Activated naive CD4-positive, alpha-beta T cell treated with anti-CD3 and anti-CD28 coated beads, Interleukin-2, amount 50 U/mL, for 24 hours (primary cell): ENCODE data around the gene PAFAH1B2.
"Not testable (repeated sequence)": the region's sequence is repeated elsewhere in the genome, so short reads cannot be mapped to it uniquely, and the experiment has no call there.

ENCODE experiments used
- H3K27ac Mint-ChIP-seq: one replicate; pipeline ENCODE4 v1.8.0; 2021; ENCODE audit warnings: mild to moderate bottlenecking, mixed read lengths
- H3K27me3 Mint-ChIP-seq: one replicate; pipeline ENCODE4 v1.8.0; 2021; ENCODE audit warnings: mixed read lengths
- H3K36me3 Mint-ChIP-seq: one replicate; pipeline ENCODE4 v1.8.0; 2021; ENCODE audit warnings: mixed read lengths
- H3K4me1 Mint-ChIP-seq: one replicate; pipeline ENCODE4 v1.8.0; 2021; ENCODE audit warnings: mixed read lengths
- H3K4me3 Mint-ChIP-seq: one replicate; pipeline ENCODE4 v1.8.0; 2021; ENCODE audit warnings: mild to moderate bottlenecking, mixed read lengths
- H3K9me3 Mint-ChIP-seq: one replicate; pipeline ENCODE4 v1.8.0; 2021; ENCODE audit warnings: mixed read lengths

PAFAH1B2 gene, protein sequence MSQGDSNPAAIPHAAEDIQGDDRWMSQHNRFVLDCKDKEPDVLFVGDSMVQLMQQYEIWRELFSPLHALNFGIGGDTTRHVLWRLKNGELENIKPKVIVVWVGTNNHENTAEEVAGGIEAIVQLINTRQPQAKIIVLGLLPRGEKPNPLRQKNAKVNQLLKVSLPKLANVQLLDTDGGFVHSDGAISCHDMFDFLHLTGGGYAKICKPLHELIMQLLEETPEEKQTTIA

DNA sequence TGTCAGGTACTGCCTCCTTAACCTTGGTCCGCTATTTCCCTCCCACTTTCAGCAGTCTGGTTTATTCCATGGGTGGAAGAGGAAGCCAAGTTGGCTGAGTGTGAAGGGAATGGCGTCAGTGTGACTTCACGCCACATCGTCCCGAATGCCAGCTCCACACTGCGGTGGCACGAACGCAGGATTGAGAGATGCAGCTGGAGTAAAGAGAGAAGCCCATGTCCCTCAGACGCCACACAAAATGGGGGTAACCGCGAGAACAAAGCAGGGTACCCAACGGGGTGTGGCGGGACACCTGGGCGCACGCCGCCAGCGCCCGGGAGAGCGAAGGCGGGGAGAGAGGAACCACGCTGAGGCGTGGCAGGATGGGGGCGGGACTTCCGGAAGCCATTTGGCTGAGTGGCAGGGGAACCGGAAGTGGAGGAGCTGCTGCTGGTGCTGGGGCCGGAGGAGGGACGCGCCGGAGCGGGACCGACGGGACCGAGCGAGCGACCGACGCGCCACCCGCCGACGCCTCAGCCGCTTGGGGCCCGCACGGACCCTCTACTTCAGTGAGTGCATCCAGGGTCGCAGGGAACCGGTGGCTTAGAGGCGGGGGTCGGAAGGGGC lies at the start of gene PAFAH1B2:
PAFAH1B2 (plus strand) TSS at position 417 of the 606 bp plus-strand sequence. CDS start 8,161 bp downstream, outside the sequence.
- H3K27ac Mint-ChIP-seq: peak within 1 kb of the TSS; percentile 94
- H3K4me1 Mint-ChIP-seq: peaks cover 41% of the 10 kb centered on the region
- peaks cover 2% of the 10 kb centered on the region for H3K36me3 Mint-ChIP-seq
- no peaks in the 10 kb centered on the region for H3K9me3 Mint-ChIP-seq
- peak within 1 kb of the TSS; percentile 100 for H3K4me3 Mint-ChIP-seq
- no peaks in the 10 kb centered on the region for H3K27me3 Mint-ChIP-seq

DNA sequence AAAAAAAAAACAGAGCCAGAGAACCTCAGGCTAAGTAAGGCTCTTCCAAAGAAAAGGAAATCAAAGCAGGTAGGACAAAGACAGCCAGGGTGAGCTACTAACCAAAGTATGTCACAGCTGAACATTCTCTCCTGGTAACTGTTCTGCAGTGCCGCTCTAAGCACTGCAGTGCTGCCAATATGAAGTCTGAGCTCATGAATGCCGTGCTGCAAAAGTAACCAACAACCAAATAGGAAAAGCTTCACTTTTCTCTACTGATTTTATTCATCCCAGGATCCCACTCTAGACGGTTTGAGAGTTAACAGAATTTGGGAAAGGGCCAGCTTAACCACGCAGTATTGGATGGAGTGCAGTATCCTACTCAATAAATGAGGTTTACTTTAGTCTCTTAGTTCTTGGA lies 49.3 kb upstream of the PAFAH1B2 start:
- H3K27ac Mint-ChIP-seq: no peak overlapping the region
- no peaks in the 10 kb centered on the region for H3K27me3 Mint-ChIP-seq
- H3K4me1 Mint-ChIP-seq: peaks cover 81% of the 10 kb centered on the region
- H3K36me3 Mint-ChIP-seq: peaks cover 11% of the 10 kb centered on the region
- peaks cover 7% of the 10 kb centered on the region for H3K9me3 Mint-ChIP-seq
- H3K4me3 Mint-ChIP-seq: peak overlapping the region; percentile 98

DNA sequence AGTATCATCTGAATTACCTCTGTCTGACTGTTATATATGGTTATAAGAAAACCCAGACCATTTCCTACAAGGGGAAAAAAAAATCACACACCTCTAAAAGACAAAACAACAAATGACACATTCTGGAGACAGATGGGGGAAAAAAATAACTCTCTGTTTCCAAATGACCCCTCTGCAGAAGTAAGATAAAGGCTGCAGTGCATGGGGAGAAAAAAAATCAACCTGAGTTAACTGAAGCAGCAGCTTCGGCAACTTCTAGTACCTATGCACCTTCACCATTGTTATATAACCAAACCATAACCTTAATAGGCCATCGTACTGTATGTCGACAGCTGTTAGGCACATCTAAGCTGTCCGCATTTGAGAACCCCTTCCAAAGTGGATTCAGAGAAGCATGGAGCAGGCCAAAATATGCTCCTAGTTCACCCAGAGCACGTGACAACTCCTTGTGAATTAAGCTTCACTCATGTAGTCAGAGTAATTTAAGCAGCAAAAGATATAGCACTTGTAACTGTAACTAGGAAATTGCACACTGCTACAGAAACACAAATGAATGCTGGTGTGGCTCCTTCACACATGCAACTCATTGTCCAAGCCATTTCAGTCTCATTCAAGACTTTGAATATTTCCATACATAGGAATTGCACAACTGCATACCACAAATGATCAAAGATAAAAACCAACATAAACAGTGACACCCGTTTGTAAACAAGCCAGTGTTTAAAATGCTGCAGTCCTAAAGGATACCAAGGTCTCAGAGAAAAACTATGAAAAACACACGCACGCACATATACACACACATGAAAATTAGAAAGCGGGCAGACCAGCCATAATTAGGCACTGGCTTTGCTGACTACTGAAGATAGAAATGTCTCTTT lies 48.6 kb upstream of the PAFAH1B2 start:
- Mint-ChIP-seq H3K27ac (peak overlapping the region; percentile 96), H3K4me3 (peak overlapping the region; percentile 98), H3K4me1 (peaks cover 74% of the 10 kb centered on the region), H3K27me3 (no peaks in the 10 kb centered on the region), H3K36me3 (peaks cover 10% of the 10 kb centered on the region), H3K9me3 (peaks cover 7% of the 10 kb centered on the region)

DNA sequence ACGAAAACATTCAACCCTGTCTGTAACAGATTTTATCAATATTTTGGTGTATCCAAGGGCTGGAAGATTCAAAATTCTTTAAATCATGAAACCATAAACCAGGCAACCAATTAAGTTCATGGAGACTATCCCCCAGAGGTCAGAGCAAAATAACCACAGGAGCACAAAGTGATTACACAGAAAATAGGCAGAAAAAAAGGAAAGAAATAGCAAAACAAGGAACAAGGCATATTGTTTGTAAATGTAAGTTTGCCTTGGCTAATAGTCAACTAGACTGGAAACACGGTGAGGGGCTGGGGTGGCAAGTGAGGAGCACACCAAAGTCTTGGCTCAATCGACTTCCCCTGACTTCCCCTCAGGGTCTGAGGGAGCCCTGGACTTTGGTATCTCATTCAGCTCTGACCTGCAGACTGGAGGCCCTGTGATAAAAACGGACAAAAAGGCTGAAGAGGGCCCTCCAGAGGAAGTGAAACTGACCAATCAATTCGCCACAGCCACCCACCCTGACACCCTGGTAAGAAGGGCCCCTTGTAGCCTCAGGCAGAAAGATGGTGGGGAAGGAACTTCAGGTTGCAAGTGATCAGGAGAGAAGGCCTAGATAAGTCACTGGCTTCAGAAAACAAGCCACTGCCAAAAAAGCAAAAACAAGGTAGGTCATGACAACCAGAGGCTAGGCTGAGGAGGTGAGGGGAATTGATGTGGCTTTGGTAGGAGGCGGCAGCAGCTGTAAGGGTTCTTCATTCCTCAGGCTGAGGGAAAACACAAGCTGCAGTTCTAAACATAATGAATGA lies 47.7 kb upstream of the PAFAH1B2 start:
- Mint-ChIP-seq H3K4me3 (peak overlapping the region; percentile 98), H3K9me3 (peaks cover 7% of the 10 kb centered on the region), H3K36me3 (peaks cover 10% of the 10 kb centered on the region), H3K4me1 (peaks cover 69% of the 10 kb centered on the region), H3K27me3 (no peaks in the 10 kb centered on the region), H3K27ac (peak overlapping the region; percentile 96)

DNA sequence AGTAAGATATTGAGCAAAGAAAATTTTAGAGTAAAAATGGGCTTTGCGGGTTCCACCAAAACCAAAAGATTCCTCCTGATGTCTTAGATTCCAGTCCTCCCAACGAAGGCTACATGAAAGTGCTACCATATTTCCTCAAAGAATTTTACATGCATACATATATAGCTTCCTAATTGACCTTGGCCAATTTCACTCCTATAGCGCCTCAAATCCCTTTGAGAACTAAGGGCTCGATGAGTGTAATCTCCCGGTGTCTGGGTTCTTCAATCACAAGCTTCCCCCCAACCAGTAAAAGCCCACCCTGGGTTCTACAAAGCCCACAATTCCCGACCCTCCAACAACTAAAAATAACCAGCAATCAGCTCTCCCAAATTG lies 47.1 kb upstream of the PAFAH1B2 start:
- peaks cover 66% of the 10 kb centered on the region for H3K4me1 Mint-ChIP-seq
- H3K36me3 Mint-ChIP-seq: peaks cover 9% of the 10 kb centered on the region
- peak overlapping the region; percentile 98 for H3K4me3 Mint-ChIP-seq
- no peaks in the 10 kb centered on the region for H3K27me3 Mint-ChIP-seq
- H3K27ac Mint-ChIP-seq: peak overlapping the region; percentile 96
- peaks cover 4% of the 10 kb centered on the region for H3K9me3 Mint-ChIP-seq

DNA sequence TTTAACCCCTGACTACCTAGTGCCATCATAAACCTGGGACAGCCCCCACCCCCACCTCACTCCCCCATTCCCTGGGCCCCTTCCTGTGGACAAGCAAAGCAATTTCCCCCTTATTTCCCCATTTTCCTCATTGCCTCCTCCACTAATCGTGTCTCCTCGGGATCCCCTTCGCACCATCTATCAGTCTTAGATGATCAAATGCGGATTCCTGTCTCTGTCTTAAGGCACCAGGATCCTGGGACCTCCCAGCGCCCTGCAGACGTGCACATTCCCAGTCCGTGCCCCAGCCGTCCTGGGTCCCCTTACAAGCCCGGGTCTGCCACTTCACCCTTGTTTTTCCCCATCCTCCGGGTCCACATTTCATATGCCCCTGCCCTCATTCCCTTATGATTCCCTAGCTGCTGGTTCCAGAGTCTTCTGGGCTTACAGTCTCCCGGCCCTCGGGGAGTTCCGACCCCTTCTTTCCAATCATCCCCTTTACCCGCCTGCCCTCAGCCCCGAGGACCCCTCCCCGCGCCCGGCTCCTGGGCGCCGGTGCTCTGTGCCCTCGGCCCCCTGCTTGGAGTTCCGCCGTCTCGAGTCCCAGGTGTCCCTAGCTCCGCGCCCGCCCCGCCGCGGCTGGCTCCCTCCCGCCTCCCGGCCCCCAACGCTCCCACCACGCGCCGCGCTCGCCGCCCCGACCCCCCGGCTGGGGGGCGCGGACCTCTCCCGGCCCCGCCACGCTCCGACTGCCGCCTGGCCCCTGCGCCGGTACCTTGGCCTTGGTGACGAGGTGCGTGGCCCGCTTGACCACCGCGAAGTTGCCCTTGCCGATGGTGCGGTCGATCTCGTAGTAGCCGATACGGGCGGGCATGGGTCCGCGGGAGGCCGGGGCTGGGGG lies 46.5 kb upstream of the PAFAH1B2 start:
- H3K9me3 Mint-ChIP-seq: no peaks in the 10 kb centered on the region
- peaks cover 3% of the 10 kb centered on the region for H3K36me3 Mint-ChIP-seq
- no peaks in the 10 kb centered on the region for H3K27me3 Mint-ChIP-seq
- H3K4me1 Mint-ChIP-seq: peaks cover 60% of the 10 kb centered on the region
- peak overlapping the region; percentile 96 for H3K27ac Mint-ChIP-seq
- peak overlapping the region; percentile 98 for H3K4me3 Mint-ChIP-seq

DNA sequence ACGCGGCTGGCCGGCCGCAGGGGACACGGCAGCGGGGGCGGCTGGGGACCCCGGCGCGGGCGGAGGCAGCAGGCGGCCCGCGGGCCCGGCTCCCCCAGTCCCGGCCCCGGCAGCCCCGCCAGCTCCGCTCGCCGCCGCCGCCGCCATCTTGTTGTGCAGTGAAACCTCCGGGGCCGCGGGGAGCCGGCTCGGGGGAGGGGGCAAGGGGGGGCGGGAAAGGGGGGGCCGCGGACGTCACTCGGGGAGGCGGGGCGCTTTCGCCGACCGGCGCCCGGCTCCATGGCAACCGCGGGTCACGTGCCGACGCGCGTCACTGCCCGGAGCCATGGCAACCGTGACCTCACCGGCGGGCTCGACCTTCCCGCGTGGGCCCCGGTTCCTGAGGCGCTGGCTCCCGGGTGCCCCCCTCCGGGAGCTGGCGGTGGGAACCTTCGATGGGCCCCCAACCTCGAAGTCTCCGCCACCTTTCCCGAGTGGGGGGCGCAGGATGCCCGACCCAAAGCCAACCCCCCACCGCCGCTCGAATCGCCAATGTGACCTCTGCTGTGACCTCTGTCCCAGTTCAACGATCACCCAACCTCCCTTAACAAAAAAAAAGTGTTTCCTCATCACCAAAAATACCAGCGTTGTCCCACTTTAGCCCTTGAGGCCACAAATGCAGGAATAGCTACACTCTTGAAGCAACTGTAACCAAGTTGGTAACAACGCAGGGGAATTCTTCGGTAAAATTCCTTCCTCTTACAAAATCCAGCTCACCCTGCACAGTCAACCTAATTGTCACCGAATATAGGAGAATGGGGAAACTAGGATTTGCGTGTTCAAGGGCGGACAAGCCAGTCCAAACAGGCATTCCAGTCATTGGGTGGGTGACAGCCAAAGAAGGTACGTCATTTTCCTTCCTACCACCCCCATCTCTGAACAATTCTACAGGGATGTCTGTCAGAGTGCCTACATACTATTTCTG lies 45.5 kb upstream of the PAFAH1B2 start, which contains the start of gene SIK3:
SIK3 (minus strand) TSS at position 160 of the 964 bp plus-strand sequence; CDS start at position 147, 13 bp downstream.
- Mint-ChIP-seq H3K9me3 (no peaks in the 10 kb centered on the region), H3K4me3 (peak within 1 kb of the TSS; percentile 98), H3K27ac (peak within 1 kb of the TSS; percentile 100), H3K27me3 (no peaks in the 10 kb centered on the region), H3K36me3 (no peaks in the 10 kb centered on the region), H3K4me1 (peaks cover 51% of the 10 kb centered on the region)

DNA sequence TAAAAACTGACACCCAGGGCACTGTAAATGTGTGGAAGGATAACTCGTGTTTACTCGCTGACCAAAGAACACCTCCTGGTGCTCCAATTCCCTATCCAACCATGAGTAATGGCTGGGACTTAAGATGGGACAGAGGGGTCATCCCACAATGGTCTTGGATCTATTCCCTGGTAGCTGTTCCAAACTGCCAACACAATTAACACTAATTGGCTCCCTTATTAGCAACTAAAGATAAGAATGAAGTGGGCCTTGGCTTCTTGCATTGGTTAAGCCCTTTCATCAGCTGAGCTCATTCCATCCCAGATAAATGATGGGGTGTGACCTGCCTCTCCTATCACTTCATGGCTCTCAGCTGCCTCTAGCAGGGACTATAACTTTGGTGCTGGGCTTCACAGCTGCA lies 44.4 kb upstream of the PAFAH1B2 start:
- Mint-ChIP-seq H3K36me3 (no peaks in the 10 kb centered on the region), H3K9me3 (no peaks in the 10 kb centered on the region), H3K27me3 (no peaks in the 10 kb centered on the region), H3K4me1 (peaks cover 40% of the 10 kb centered on the region), H3K27ac (peak overlapping the region; percentile 86), H3K4me3 (peak overlapping the region; percentile 95)

DNA sequence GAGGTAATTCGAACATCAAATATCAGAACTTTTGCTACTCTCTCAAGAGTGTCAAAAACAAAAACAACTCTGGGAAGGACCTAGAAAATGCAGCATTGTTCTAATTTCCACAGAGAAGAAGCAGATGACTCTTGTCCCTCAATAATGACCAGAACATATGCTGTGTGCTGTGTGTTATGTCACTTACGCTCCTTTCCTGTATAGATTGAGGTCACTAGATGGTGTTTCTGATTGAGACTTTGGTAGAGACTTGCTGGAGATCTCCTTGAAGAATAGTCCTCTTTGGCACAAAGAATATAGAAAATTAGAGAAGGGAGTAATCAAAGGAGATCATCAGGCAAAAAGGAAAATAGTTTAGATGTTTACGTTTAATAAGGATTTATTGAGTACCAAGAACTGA lies 43.5 kb upstream of the PAFAH1B2 start:
- Mint-ChIP-seq H3K27me3 (no peaks in the 10 kb centered on the region), H3K9me3 (no peaks in the 10 kb centered on the region), H3K27ac (no peak overlapping the region), H3K36me3 (no peaks in the 10 kb centered on the region), H3K4me1 (peaks cover 32% of the 10 kb centered on the region), H3K4me3 (peak overlapping the region; percentile 58)

DNA sequence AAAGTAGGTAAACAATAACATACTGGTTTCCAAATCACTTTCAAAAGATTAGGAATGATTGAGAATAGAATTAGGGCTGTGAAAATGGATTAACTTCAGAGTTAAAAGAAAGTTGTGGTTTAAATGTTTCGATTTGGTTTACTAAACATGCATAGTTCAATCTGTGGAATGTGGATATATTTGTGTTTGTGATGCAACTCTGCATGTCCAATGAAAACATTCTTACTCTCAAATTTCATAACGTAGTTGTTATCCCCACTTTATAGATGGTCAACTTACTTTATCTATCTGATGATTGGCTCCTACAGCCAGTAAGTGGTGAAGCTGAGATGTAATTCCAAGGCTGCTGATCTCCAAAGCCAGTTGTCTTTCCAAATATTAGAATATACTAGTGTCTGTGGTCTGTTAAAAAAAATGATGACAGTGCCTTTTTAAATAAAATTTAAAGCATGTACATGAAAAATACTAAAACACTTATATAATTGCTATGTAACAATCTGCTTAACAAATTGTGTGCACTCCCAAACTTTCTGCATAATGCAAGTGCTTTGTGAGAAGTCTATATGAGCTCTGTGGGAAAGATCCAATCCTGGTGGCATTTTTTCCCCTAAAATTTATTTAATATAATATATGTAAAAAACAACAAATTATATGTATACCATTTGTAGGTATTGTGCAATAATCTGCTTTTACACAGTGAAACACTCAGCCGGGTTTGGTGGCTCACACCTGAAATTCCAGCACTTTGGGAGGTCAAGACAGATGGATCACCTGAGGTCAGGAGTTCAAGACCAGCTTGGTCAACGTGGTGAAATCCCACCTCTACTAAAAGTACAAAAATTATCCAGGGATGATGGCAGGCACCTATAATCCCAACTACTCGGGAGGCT lies 36.1 kb upstream of the PAFAH1B2 start:
- Mint-ChIP-seq H3K4me3 (no peak overlapping the region), H3K27me3 (no peaks in the 10 kb centered on the region), H3K9me3 (no peaks in the 10 kb centered on the region), H3K36me3 (no peaks in the 10 kb centered on the region), H3K27ac (no peak overlapping the region), H3K4me1 (no peaks in the 10 kb centered on the region)

DNA sequence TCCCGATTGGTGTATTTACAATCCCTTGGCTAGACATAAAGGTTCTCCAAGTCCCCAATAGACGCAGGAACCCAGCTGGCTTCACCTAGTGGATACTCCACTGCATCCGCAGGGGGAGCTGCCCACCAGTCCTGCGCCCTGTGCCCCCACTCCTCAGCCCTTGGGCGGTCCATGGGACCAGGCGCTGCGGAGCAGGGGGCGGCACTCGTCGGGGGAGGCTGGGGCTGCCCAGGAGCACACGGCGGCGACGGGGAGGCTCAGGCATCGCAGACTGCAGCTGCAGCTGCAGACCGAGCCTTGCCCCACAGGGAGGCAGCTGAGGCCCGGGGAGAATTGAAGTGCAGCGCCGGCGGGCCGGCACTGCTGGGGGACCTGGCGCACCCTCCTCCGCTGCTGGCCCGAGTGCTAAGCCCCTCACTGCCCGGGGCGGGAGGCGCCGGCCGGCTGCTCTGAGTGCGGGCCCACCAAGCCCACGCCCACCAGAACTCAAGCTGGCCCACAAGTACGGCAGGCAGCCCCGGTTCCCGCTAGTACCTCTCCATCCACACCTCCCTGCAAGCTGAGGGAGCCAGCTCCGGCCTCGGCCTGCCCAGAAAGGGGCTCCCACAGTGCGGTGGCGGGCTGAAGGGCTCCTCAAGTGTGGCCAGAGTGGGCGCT lies 33.7 kb upstream of the PAFAH1B2 start:
- no peaks in the 10 kb centered on the region for H3K27me3 Mint-ChIP-seq
- no peaks in the 10 kb centered on the region for H3K4me1 Mint-ChIP-seq
- H3K4me3 Mint-ChIP-seq: no peak overlapping the region
- no peaks in the 10 kb centered on the region for H3K9me3 Mint-ChIP-seq
- H3K27ac Mint-ChIP-seq: no peak overlapping the region
- no peaks in the 10 kb centered on the region for H3K36me3 Mint-ChIP-seq

DNA sequence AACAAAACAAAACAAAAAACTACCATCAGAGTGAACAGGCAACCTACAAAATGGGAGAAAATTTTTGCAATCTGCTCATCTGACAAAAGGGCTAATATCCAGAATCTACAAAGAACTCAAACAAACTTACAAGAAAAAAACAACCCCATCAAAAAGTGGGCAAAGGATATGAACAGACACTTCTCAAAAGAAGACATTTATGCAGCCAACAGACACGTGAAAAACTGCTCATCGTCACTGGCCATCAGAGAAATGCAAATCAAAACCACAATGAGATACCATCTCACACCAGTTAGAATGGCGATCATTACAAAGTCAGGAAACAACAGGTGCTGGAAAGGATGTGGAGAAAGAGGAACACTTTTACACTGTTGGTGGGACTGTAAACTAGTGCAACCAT lies 31.6 kb upstream of the PAFAH1B2 start:
- not testable (repeated sequence) for H3K27ac Mint-ChIP-seq, H3K4me1 Mint-ChIP-seq

More for the DNA sequence above, 31.6 kb upstream of the PAFAH1B2 start:
- not testable (repeated sequence) for H3K9me3 Mint-ChIP-seq, H3K36me3 Mint-ChIP-seq, H3K4me3 Mint-ChIP-seq, H3K27me3 Mint-ChIP-seq
